ENCODE data around the gene LAPTM5.
A peak's percentile ranks its signal among the peaks of the same experiment; 100 is the strongest.
"Not testable (repeated sequence)": the region's sequence is repeated elsewhere in the genome, so short reads cannot be mapped to it uniquely, and the experiment has no call there.

LAPTM5 gene

GRCh38 chr1:30757352-30758120 is at the start of gene LAPTM5:
LAPTM5 (minus strand) TSS chr1:30757774; CDS start chr1:30757745, 29 bp downstream.
- no peak for DNase-seq (ENCODE audit: low spot score)

- no peak for DNase-seq (ENCODE audit: low spot score)
These were observed 49.1 kb upstream of the LAPTM5 start for GRCh38 chr1:30806381-30807317.

DNA sequence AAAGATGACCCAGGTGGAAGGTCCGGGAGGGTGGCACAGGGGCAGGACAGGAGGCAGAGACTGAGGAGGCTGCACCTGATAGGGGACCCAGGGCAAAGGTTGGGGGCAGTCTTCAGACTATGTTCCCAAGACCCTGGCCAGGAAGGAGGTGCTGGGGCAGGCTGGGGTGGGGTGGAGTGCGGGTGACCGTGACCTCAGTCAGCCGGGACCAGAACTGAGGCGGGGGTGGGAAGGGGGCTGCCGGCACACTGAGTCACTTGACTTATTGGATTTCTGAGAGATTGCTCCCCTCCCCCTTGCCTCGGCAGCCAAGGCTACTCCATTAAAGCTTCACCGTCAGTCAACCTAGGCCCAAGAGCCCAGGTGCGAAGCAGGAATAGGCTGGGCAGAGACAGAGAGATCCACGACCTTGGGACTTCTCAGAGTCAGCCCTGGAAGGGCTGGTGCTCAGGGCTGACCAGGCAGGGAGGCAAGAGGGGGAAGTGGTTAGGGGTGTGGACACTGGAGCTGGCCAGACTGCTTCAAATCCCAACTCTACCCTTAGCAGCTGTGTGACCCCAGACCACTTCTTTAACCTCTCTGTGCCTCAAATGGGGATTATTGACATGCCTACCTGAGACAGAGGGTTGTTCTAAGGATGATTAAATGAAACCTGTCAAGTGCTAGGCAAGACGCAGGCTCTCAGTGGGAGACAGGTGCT is 47.9 kb upstream of the LAPTM5 start:
- DNase-seq (ENCODE audit: low spot score) = no peak

- no peak for DNase-seq (ENCODE audit: low spot score)
These were observed 47.2 kb upstream of the LAPTM5 start for GRCh38 chr1:30804822-30805221.

DNA sequence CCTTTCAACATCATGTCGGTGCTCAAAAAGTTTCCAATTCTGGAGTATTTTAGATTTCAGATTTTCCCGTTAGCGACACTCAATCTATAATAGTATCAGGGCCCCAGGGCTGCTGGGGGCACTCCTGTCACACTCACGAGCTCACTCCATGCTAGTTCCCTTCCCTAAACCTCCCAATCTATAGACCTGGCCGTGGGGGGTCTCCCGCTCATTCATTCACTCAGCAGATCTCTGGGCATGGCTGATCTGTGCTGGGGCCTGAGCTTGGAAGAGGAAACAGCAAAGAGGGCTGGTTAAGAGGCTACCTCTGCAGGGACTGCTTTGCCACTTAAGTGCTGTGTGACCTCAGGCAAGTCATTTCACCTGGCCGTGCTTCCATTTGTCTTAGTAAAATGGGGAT is 46.8 kb upstream of the LAPTM5 start:
- no peak for DNase-seq (ENCODE audit: low spot score)

DNA sequence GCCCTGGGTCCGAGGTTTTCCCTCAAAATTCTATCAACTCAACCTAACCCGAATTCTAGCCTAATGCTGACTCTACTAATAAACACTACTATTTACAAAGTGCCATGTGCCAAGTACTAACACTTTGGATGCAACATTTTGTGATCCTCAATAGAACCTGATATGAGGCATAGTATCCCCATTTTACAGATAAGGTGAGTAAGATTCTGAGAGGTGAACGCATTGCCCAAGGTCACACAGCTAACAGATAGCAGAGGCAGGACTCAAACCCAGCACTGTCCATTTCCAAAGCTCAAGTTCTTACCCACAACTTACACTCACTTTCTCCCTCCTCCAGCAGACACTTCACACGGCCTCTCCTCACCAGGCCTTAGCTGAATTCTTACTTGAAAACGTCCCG is 46.0 kb upstream of the LAPTM5 start:
- DNase-seq (ENCODE audit: low spot score) = no peak

DNA sequence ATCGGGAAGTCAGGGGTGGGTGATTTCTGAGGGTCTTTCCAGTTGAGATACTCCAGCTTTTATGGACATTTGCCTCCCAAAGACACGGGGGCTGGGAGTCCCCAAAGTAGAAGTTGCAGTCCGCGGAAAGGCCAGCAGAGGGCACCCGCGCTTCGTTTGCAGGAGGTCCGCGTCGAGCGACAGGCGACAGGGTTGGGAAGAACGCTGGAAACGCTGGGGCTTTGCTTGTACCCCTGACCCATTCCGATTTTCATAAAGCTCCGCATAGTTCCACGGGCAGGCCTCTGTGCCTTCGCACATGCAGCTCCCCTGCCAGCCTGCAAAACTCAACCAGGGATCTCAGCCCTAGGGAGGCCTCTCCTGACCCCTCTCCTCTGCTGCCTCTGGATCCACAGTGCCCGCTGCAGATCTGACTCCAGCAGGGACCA is 44.2 kb upstream of the LAPTM5 start:
- peak; percentile 70 for DNase-seq (ENCODE audit: low spot score)

- DNase-seq (ENCODE audit: low spot score) = no peak
These were observed 41.6 kb upstream of the LAPTM5 start for GRCh38 chr1:30799233-30799511.

GRCh38 chr1:30798389-30799232 is 41.0 kb upstream of the LAPTM5 start:
- DNase-seq (ENCODE audit: low spot score) = no peak

- no peak for DNase-seq (ENCODE audit: low spot score)
These were observed 37.5 kb upstream of the LAPTM5 start for GRCh38 chr1:30795026-30795425.

DNA sequence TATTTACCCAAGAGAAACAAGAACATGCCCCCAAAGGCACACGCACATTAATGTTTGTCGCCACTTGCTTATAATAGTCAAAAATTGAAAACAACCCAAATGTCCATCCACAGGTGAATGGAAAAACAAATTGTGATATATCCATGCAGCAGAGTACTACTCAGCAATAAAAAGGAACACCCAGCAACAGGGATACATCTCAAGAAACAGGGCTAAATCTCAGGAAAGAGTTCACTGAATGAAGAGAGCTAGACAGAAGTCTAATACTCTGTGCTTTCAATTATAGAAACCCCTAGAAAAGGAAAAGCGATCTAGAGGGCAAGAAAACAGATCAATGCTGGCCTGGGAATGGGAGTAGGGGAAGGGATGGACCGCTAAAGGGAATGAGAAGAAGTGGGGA is 36.7 kb upstream of the LAPTM5 start:
- no peak for DNase-seq (ENCODE audit: low spot score)

DNA sequence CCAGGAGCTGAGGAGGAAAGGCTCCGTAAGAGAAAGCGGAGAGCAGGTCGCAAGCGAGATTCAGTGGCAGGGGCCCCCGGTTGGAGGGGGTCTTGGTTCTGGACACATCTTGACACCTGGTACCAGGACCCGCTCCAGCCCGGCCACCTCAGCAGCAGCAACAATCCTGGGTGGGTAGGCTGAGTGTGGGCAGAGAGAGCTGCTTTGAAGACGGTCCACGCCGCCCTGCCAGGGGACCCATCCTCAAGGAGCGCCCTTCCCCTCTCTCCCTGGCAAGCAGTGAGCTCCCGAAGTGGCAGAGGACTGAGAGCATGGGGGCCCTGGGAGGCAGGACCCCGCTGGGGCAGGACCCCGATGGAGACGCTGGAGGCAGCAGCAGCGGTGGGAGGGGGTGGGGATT is 35.6 kb upstream of the LAPTM5 start:
- no peak for DNase-seq (ENCODE audit: low spot score)

DNA sequence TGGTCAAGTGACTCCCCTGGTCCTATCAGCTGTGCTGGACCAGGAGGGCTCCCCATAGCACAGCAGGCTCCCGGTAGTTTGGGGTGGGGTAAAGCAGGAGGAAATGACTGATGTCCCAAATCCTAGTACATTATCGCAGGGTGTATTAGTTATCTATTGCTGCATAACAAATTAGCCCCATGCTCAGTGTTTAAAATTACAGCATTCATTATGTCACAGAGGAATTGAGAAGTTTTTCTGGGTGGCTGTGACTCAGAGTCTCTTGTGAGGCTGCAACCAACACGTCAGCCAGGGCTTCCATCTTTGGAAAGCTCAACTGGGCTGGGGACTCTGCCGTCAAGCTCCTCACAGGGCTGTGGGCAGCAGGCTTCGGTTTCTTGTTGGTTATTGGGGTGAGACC is 34.3 kb upstream of the LAPTM5 start:
- no peak for DNase-seq (ENCODE audit: low spot score)

DNA sequence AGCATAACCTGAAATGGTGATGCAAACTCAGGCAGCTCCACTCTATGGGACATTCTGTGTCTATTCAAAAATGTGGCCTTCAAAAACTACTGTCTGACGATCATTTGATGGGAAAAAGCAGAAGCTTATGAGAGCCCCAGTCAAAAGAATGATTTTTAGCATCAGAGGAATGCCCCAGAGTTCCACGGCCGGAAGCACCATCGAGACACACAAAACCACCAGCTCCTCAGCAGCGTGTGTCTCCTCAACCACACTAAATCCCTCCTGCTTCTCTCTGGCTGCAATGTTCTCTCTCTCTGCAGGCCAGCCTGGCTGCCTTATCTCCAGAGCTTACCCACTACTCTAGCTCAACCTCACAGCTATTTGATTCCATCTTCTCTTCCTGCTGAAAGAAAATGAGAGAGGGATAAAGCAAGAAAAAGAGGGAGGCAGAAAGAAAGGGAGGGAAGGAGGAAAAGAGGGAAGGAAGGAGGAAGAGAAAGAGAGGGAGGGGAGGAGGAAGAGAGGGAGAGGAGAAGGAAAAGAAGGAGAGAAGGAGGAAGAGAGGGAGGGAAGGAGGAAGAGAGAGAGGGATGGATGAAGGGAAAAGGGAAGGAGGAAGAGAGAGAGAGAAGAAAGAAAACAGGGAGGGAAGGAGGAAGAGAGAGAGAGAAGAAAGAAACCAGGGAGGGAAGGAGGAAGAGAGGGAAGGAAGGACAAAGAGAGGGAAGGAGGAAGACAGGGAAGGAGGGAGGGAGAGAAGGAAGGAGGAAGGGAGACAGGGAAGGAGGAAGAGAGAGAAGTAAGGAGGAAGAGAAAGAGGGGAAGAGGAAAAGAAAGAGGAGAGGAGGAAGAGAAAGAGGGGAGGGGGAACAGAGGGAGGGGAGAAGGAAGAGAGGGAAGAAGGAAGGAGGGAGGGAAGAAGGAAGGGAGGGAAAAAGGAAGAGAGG is 33.5 kb upstream of the LAPTM5 start:
- no peak for DNase-seq (ENCODE audit: low spot score)

DNA sequence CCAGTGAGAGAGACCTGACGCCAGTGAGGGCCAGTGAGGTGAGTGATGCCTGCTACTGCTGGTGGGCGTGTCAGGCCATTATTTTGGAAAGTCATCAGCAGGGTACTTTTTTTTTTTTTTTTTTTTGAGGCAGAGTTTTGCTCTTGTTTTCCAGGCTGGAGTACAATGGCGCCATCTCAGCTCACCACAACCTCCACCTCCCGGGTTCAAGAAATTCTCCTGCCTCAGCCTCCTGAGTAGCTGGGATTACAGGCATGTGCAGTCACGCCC is 32.6 kb upstream of the LAPTM5 start:
- not testable (repeated sequence) for DNase-seq (ENCODE audit: low spot score)

- no peak for DNase-seq (ENCODE audit: low spot score)
These were observed 32.0 kb upstream of the LAPTM5 start for GRCh38 chr1:30789388-30790255.

GRCh38 chr1:30788580-30789387 is 31.2 kb upstream of the LAPTM5 start:
- DNase-seq (ENCODE audit: low spot score) = no peak

GRCh38 chr1:30787856-30788495 is 30.4 kb upstream of the LAPTM5 start:
- DNase-seq (ENCODE audit: low spot score) = no peak

- no peak for DNase-seq (ENCODE audit: low spot score)
These were observed 29.7 kb upstream of the LAPTM5 start for GRCh38 chr1:30787266-30787665.
